WI38 (cell line): Measurements from ENCODE around the gene MRO.

ENCODE experiments used
- H3K4me3 ChIP-seq: 2 replicates; pipeline ENCODE4 v1.5.1; 2011; ENCODE audit warnings: low read depth, mild to moderate bottlenecking, control low read depth, low read length
- TF ChIP-seq, protein P1 (sequence below): IDR thresholded peaks from 2 replicates; pipeline ENCODE4 v1.5.1; 2012; ENCODE audit warnings: low read depth, mild to moderate bottlenecking, control low read depth, low read length

MRO gene

DNA sequence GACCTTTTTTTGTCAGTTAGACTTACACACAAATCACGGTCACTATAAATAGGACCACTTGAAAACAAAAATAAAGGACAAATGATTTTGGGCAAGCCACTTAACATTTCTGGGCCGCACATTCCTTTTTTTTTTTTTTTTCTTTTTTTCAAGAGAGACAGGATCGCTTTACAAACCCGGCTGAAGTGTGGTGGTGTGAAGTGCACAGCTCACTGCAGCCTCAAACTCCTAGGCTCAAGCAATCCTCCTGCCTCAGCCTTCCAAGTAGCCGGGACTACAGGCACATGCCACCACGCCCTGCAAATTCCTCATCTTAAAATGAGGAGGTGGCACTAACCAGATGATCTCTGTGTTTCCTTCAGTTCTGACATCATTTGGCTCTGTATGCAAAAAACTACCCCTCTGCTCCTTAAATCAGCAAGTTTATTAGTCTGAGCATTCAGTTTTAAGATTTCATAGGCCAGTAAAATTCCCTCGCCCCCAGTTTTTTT is 28.3 kb upstream of the MRO start:
- TF ChIP-seq, protein P1, sequence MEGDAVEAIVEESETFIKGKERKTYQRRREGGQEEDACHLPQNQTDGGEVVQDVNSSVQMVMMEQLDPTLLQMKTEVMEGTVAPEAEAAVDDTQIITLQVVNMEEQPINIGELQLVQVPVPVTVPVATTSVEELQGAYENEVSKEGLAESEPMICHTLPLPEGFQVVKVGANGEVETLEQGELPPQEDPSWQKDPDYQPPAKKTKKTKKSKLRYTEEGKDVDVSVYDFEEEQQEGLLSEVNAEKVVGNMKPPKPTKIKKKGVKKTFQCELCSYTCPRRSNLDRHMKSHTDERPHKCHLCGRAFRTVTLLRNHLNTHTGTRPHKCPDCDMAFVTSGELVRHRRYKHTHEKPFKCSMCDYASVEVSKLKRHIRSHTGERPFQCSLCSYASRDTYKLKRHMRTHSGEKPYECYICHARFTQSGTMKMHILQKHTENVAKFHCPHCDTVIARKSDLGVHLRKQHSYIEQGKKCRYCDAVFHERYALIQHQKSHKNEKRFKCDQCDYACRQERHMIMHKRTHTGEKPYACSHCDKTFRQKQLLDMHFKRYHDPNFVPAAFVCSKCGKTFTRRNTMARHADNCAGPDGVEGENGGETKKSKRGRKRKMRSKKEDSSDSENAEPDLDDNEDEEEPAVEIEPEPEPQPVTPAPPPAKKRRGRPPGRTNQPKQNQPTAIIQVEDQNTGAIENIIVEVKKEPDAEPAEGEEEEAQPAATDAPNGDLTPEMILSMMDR, result no peak

GRCh38 chr18:50847192-50847591 is 27.4 kb upstream of the MRO start:
- no peak overlapping the region for H3K4me3 ChIP-seq
- TF ChIP-seq, protein P1, result no peak

More for the DNA sequence above, 28.3 kb upstream of the MRO start:
- no peak overlapping the region for H3K4me3 ChIP-seq

DNA sequence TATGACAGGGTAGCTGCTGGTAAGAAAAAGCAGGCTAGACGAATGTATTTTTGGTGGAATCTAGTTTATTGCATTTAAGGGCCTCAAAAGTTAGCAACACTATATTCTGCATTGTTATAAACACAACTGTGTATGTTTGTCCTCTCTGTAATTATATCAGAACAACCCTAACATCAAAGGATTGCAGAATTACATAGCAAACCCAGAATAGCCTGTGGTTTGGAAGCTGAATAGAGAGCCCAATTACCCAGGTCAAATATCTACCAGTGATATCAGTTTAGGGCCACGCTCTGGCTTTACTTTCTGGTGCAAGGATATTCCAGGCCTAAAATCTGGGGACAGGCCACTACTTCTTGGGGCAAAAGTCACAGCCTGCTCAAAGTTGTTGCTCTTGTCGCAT is 25.1 kb upstream of the MRO start:
- no peak overlapping the region for H3K4me3 ChIP-seq
- TF ChIP-seq, protein P1, result no peak

DNA sequence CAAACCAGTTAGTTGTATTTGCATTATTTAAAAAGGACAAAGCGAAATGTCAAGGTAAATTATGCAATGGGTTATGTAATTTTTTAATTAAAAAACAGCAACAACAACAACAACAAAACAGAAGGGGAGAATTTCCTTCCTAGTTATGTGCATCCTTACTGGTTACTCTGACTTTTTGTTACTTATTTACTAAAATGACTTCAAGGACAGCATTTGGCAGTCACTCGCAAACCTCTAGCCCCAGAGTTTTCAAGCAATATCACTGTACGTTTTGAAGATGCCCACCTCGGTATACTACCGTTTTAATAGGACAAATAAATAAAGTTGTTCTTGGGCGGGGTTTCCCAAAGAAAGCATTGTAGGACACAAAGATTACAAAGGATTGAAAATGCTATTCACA is 24.7 kb upstream of the MRO start:
- TF ChIP-seq, protein P1, result no peak
- no peak overlapping the region for H3K4me3 ChIP-seq

- no peak overlapping the region for H3K4me3 ChIP-seq
- TF ChIP-seq, protein P1, result no peak
Observed at GRCh38 chr18:50842846-50843245, 23.0 kb upstream of the MRO start.

- no peak overlapping the region for H3K4me3 ChIP-seq
- TF ChIP-seq, protein P1, result no peak
Observed at GRCh38 chr18:50839996-50840395, 20.2 kb upstream of the MRO start.

GRCh38 chr18:50839341-50839740 is 19.5 kb upstream of the MRO start:
- TF ChIP-seq, protein P1, result no peak
- no peak overlapping the region for H3K4me3 ChIP-seq
